Natural killer cell (primary cell): ENCODE results near the gene PLEKHO2. TPM values are rescaled to one million over a fixed set of nuclear protein-coding genes. Genes with fewer than 3 reads are reported as not detected.

Source experiments
- ATAC-seq, 3 donors: fragments of 150-1000 bp in 2 of 3; fragments of 200-7000 bp in 1 of 3; cut with Tn5 transposase; 1 replicate in 1 of 3; 2 replicates in 2 of 3; pipeline ENCODE4 v1.10.0; 2021; ENCODE audit warnings: mild to moderate bottlenecking in 2 of 3, moderate library complexity in 2 of 3
- DNase-seq, 2 donors: peaks; one replicate each; pipeline versions ENCODE4 v3.0.0 to v3.0.0-alpha.2; 2013 to 2021; ENCODE audit warnings: mixed read lengths in 1 of 2
- H3K27ac ChIP-seq: one replicate; pipeline ENCODE4 v1.5.1; 2013; ENCODE audit warnings: mild to moderate bottlenecking, low read length
- H3K27me3 ChIP-seq: one replicate; pipeline ENCODE4 v1.6.1; 2013; ENCODE audit warnings: low read length; ENCODE audit not compliant: control insufficient read depth, insufficient read depth
- H3K36me3 ChIP-seq: one replicate; pipeline ENCODE4 v1.6.1; 2013; ENCODE audit warnings: low read length; ENCODE audit not compliant: control insufficient read depth, insufficient read depth
- H3K4me1 ChIP-seq: one replicate; pipeline ENCODE4 v1.6.1; 2013; ENCODE audit warnings: low read length; ENCODE audit not compliant: control insufficient read depth, insufficient read depth
- H3K4me3 ChIP-seq: one replicate; pipeline ENCODE4 v1.5.1; 2013; ENCODE audit warnings: low read length
- H3K9me3 ChIP-seq: one replicate; pipeline ENCODE4 v1.6.1; 2013; ENCODE audit warnings: low read length; ENCODE audit not compliant: control insufficient read depth, insufficient read depth
- H3K27ac Mint-ChIP-seq, 2 donors: one replicate each; pipeline ENCODE4 v1.8.0; 2022; ENCODE audit warnings: mild to moderate bottlenecking in 2 of 2, mixed read lengths in 2 of 2, moderate library complexity in 1 of 2
- H3K27me3 Mint-ChIP-seq, 2 donors: one replicate each; pipeline ENCODE4 v1.8.0; 2022; ENCODE audit warnings: low read depth in 2 of 2, mixed read lengths in 2 of 2
- H3K36me3 Mint-ChIP-seq: one replicate; pipeline ENCODE4 v1.8.0; 2022; ENCODE audit warnings: mixed read lengths
- H3K4me1 Mint-ChIP-seq, 2 donors: one replicate each; pipeline ENCODE4 v1.8.0; 2022; ENCODE audit warnings: mixed read lengths in 2 of 2
- H3K4me3 Mint-ChIP-seq: one replicate; pipeline ENCODE4 v1.8.0; 2022; ENCODE audit warnings: mild to moderate bottlenecking, moderate library complexity, mixed read lengths
- H3K9me3 Mint-ChIP-seq, 2 donors: one replicate each; pipeline ENCODE4 v1.8.0; 2022; ENCODE audit warnings: mixed read lengths in 2 of 2
- WGBS: methylation state at CpG from one replicate; pipeline ENCODE4 v1.1.7; 2013; ENCODE audit warnings: missing lambda C conversion rate; ENCODE audit not compliant: insufficient coverage; 5-methylcytosine and 5-hydroxymethylcytosine counted together
- intact Hi-C: fragments of 100-400 bp; cut with micrococcal nuclease; formaldehyde crosslinking; loops from one replicate; pipeline ENCODE4 v1.14.2; 2022
- total RNA-seq, 4 donors: library from RNA; stranded (reverse); fragments of 120-200 nt in 1 of 4; gene quantifications; one replicate each; pipeline versions ENCODE4 v1.2.3 to v1.2.4, GENCODE V29; 2013 to 2022
- TF ChIP-seq, protein P1 (sequence below): fragments of 200-600 bp; IDR thresholded peaks from one replicate; pipeline ENCODE4 v1.8.0; 2022; ENCODE audit warnings: antibody characterized with exemption

PLEKHO2 gene
- total RNA-seq, 3 donors from 2014 or later (not counting 1 experiment from before 2014, with no cell fraction given), result 35.3 to 53.4 (median 49.8) TPM

DNA sequence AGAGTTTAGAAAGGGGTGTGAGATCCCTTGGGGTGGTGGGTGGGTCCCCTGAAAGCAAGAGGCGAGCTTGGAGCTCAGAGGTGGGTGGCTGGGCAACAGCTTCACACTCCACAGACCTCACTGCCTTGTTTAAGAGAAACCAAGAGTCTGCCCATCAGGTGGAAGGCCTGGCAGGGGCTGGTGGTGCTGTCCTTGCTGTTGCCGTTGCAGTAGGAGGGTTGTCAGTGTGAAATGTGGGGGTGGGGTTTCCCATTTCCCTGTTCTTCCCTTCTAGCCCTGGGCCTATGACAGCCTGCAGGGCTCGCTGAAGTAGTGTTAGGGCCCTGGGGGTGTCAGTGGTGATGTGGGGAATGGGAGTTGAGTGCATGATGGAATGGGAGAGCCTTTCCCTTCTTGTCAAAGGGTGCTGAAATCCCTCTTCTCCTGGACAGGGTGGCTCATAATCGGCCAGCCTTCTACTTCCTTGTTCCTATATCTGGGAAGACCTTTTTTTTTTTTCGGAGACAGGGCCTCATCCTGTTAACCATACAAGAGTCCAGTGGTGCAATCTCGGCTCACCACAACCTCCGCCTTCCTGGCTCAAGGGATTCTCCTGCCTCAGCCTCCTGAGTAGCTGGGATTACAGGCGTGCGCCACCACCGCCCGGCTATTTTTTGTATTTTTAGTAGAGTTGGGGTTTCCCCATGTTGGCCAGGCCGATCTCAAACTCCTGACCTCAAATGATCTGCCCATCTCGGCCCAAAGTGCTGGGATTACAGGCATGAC is 4.3 kb downstream of the PLEKHO2 start:
- 56% methylated on average over 9 of the region's 13 CpGs for WGBS
- peaks cover 70% of the 10 kb centered on the region for H3K4me1 ChIP-seq
- no peaks in the 10 kb centered on the region for H3K9me3 ChIP-seq
- H3K4me3 ChIP-seq, result no peak overlapping the region
- peak overlapping the region; percentile 65 for H3K27ac ChIP-seq
- ATAC-seq, result no peak
- H3K36me3 ChIP-seq, result peaks cover 24% of the 10 kb centered on the region
- H3K36me3 Mint-ChIP-seq, result no peaks in the 10 kb centered on the region
- H3K9me3 Mint-ChIP-seq, result no peaks in the 10 kb centered on the region
- H3K27ac Mint-ChIP-seq, result peak overlapping the region; percentile 86 to 89
- H3K4me3 Mint-ChIP-seq, result peak overlapping the region; percentile 83
- intact Hi-C loops, result loop anchor here (2.0 kb wide), 1 partner anchor 37 kb away; no protein-coding TSS in a partner anchor
- no peaks in the 10 kb centered on the region for H3K27me3 ChIP-seq
- no peaks in the 10 kb centered on the region for H3K27me3 Mint-ChIP-seq
- TF ChIP-seq, protein P1, sequence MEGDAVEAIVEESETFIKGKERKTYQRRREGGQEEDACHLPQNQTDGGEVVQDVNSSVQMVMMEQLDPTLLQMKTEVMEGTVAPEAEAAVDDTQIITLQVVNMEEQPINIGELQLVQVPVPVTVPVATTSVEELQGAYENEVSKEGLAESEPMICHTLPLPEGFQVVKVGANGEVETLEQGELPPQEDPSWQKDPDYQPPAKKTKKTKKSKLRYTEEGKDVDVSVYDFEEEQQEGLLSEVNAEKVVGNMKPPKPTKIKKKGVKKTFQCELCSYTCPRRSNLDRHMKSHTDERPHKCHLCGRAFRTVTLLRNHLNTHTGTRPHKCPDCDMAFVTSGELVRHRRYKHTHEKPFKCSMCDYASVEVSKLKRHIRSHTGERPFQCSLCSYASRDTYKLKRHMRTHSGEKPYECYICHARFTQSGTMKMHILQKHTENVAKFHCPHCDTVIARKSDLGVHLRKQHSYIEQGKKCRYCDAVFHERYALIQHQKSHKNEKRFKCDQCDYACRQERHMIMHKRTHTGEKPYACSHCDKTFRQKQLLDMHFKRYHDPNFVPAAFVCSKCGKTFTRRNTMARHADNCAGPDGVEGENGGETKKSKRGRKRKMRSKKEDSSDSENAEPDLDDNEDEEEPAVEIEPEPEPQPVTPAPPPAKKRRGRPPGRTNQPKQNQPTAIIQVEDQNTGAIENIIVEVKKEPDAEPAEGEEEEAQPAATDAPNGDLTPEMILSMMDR, result no peak
- no peak for DNase-seq
- peaks cover 72 to 79% of the 10 kb centered on the region in 2 donors for H3K4me1 Mint-ChIP-seq

DNA sequence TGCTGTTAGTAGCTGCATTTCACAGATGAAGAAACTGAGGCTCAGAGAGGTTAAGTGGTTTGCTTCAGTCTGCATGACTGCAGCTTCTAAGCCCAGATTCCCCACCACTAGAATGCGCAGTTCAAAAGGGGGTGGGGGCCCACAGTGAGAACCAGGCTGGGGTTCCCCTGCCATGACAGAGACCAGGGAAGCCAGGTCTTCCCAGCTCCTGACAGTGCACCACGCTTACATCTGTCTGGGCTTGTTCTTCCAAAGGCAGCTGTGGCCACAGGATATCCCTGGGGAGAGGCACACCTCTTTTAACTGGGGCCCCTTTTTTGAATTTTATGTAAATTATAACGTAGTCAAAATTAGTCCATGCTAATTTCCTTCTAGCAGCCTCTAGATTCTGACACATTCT is 5.3 kb downstream of the PLEKHO2 start:
- TF ChIP-seq, protein P1, result no peak
- no peak overlapping the region for H3K4me3 ChIP-seq
- H3K27ac ChIP-seq, result peak overlapping the region; percentile 14
- ATAC-seq (peak in 2 of 3 donors; percentile 4 to 19), DNase-seq (no peak)
- peak overlapping the region; percentile 86 to 89 for H3K27ac Mint-ChIP-seq
- WGBS, result 57% methylated on average over 2 of the region's 3 CpGs
- H3K9me3 ChIP-seq, result no peaks in the 10 kb centered on the region
- H3K4me1 ChIP-seq, result peaks cover 75% of the 10 kb centered on the region
- peak overlapping the region; percentile 83 for H3K4me3 Mint-ChIP-seq
- no peaks in the 10 kb centered on the region for H3K9me3 Mint-ChIP-seq
- H3K4me1 Mint-ChIP-seq, result peaks cover 81 to 84% of the 10 kb centered on the region in 2 donors
- no peaks in the 10 kb centered on the region for H3K27me3 Mint-ChIP-seq
- H3K27me3 ChIP-seq, result no peaks in the 10 kb centered on the region
- H3K36me3 Mint-ChIP-seq, result no peaks in the 10 kb centered on the region
- intact Hi-C loops, result loop anchor here (2.0 kb wide), 1 partner anchor 36 kb away; no protein-coding TSS in a partner anchor
- peaks cover 32% of the 10 kb centered on the region for H3K36me3 ChIP-seq

DNA sequence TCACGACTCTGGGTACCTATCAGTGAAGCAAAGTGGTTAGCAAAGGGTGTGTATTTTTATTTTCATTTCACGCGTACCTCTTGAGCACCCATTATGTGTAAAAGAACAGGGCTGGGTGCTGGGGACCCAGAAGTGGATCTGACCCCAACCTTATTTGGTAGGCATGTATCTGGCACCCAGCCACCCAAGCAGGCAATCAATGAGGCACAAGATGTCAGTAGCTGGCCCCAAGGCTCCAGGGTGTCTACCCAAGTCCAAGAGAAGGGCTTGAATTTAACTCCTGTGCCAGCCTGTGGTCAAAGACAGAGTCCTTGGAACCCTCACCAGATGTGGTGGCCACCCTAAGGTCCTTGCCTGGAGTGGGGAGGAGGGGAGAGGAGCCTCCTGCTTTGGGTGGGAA is 5.7 kb downstream of the PLEKHO2 start:
- Mint-ChIP-seq H3K27me3 (no peaks in the 10 kb centered on the region), H3K27ac (peak overlapping the region; percentile 86 to 89), H3K4me3 (peak overlapping the region; percentile 77), H3K4me1 (peaks cover 81 to 83% of the 10 kb centered on the region in 2 donors), H3K9me3 (no peaks in the 10 kb centered on the region), H3K36me3 (no peaks in the 10 kb centered on the region)
- Histone ChIP-seq H3K36me3 (peaks cover 32% of the 10 kb centered on the region), H3K9me3 (no peaks in the 10 kb centered on the region), H3K4me1 (peaks cover 76% of the 10 kb centered on the region), H3K27me3 (no peaks in the 10 kb centered on the region), H3K4me3 (no peak overlapping the region), H3K27ac (peak overlapping the region; percentile 31)
- intact Hi-C loops, result loop anchor here (2.0 kb wide), 1 partner anchor 35 kb away; no protein-coding TSS in a partner anchor
- WGBS, result 54% methylated on average over 2 of the region's 3 CpGs
- TF ChIP-seq, protein P1, result no peak
- DNase-seq, result no peak
- ATAC-seq, result peak; percentile 36 to 46 (median 40)
